ENCODE measurements around the gene MAP2K5.

The MAP2K5 gene

GRCh38 chr15:67521783-67522568 is 20.5 kb upstream of the MAP2K5 start:
- no peak for DNase-seq

GRCh38 chr15:67523330-67523729 is 19.2 kb upstream of the MAP2K5 start:
- no peak for DNase-seq

GRCh38 chr15:67524235-67524634 is 18.3 kb upstream of the MAP2K5 start:
- no peak for DNase-seq

- DNase-seq, result no peak
These were observed 14.0 kb upstream of the MAP2K5 start for GRCh38 chr15:67528513-67528912.

GRCh38 chr15:67531379-67531914 is 11.1 kb upstream of the MAP2K5 start:
- no peak for DNase-seq

GRCh38 chr15:67533873-67534272 is 8.6 kb upstream of the MAP2K5 start:
- DNase-seq, result no peak

- DNase-seq, result no peak
These were observed 8.1 kb upstream of the MAP2K5 start for GRCh38 chr15:67534360-67534759.

GRCh38 chr15:67537771-67538170 is 4.7 kb upstream of the MAP2K5 start:
- DNase-seq, result no peak

- no peak for DNase-seq
These were observed 830 bp downstream of the MAP2K5 start for GRCh38 chr15:67543348-67543718.

- DNase-seq, result no peak
These were observed 2.0 kb downstream of the MAP2K5 start for GRCh38 chr15:67544475-67544874.

- no peak for DNase-seq
These were observed 3.4 kb downstream of the MAP2K5 start for GRCh38 chr15:67545864-67546263.

- DNase-seq, result no peak
These were observed 4.6 kb downstream of the MAP2K5 start for GRCh38 chr15:67547064-67547463.

- no peak for DNase-seq
These were observed 5.3 kb downstream of the MAP2K5 start for GRCh38 chr15:67547836-67548235.

- DNase-seq, result no peak
These were observed 5.8 kb downstream of the MAP2K5 start for GRCh38 chr15:67548236-67548852.

GRCh38 chr15:67548862-67549651 is 6.6 kb downstream of the MAP2K5 start:
- DNase-seq, result no peak

GRCh38 chr15:67549736-67550135 is 7.2 kb downstream of the MAP2K5 start:
- DNase-seq, result no peak

GRCh38 chr15:67550522-67550921 is 8.0 kb downstream of the MAP2K5 start:
- no peak for DNase-seq

- DNase-seq, result no peak
These were observed 8.8 kb downstream of the MAP2K5 start for GRCh38 chr15:67551207-67551743.

GRCh38 chr15:67554580-67554979 is 12.1 kb downstream of the MAP2K5 start:
- no peak for DNase-seq

GRCh38 chr15:67556976-67557570 is 14.6 kb downstream of the MAP2K5 start:
- no peak for DNase-seq

GRCh38 chr15:67558502-67558901 is 16.0 kb downstream of the MAP2K5 start:
- DNase-seq, result no peak

GRCh38 chr15:67559158-67559557 is 16.7 kb downstream of the MAP2K5 start:
- no peak for DNase-seq

GRCh38 chr15:67559576-67559975 is 17.1 kb downstream of the MAP2K5 start:
- no peak for DNase-seq
